Progenitor cell of endocrine pancreas (in vitro differentiated cells): ENCODE results near the gene DOP1A. TPM values are rescaled to one million over a fixed set of nuclear protein-coding genes. Genes with fewer than 3 reads are reported as not detected.
A peak's percentile ranks its signal among the peaks of the same experiment; 100 is the strongest.

Experiments used
- DNase-seq: peaks from one replicate; pipeline ENCODE4 v3.0.0; 2021; ENCODE audit warnings: low spot score; ENCODE audit not compliant: unreplicated experiment
- H3K27ac Mint-ChIP-seq: 2 replicates; pipeline ENCODE4 v1.8.0; 2021; ENCODE audit warnings: mild to moderate bottlenecking, moderate library complexity, mixed read lengths
- H3K27me3 Mint-ChIP-seq: 2 replicates; pipeline ENCODE4 v1.8.0; 2021; ENCODE audit warnings: mixed read lengths
- H3K36me3 Mint-ChIP-seq: 2 replicates; pipeline ENCODE4 v1.8.0; 2022; ENCODE audit warnings: mixed read lengths; ENCODE audit not compliant: insufficient read depth
- H3K4me1 Mint-ChIP-seq: 2 replicates; pipeline ENCODE4 v1.8.0; 2021; ENCODE audit warnings: low read depth, mixed read lengths
- H3K4me3 Mint-ChIP-seq: 2 replicates; pipeline ENCODE4 v1.8.0; 2021; ENCODE audit warnings: low read depth, mild to moderate bottlenecking, moderate library complexity, mixed read lengths
- H3K9me3 Mint-ChIP-seq: 2 replicates; pipeline ENCODE4 v1.8.0; 2021; ENCODE audit warnings: low read depth, mixed read lengths
- CTCF ChIP-seq: fragments of 200-600 bp; sonication (generic); IDR thresholded peaks from one replicate; pipeline ENCODE4 v1.5.0; 2021; ENCODE audit warnings: antibody characterized with exemption, mild to moderate bottlenecking; ENCODE audit not compliant: unreplicated experiment
- total RNA-seq: library from RNA; stranded (reverse); gene quantifications from 2 replicates; pipeline ENCODE4 v1.2.1, GENCODE V29; 2021

DOP1A gene
- total RNA-seq, 1 donor from 2014 or later: 47.1 TPM

DNA sequence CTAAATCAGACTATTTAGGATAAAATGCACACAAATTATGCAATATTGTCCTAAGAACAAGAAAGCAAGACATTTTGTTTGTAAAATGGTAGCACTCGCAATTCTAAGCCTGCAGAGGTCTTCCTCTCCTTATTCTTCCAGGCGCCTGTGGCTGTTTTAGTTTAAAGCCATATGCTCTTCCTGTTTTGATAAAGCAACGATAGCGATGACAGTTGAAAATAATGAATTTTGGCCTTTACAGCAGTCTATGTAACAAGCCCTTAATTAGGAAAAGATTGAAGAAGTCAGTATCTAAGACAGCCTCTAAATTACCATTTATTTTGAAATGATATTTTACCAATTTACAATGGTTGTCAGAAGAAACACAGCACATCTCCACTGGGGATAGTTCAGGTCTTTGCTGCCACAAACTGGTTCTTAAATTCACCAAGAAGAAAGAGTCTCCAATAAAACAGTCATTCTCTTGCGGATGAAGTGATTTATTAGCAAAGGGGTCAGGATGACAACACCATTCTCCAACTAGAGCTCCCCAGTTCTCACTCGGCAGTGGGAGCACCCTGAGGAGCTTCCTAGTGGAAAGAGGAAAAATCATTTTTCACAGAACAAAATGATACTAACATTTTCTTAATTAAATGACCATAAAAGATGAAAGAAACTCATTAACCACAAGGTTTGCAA lies 23.2 kb upstream of the DOP1A start:
- DNase-seq: no peak
- Mint-ChIP-seq H3K4me3 (no peak overlapping the region), H3K4me1 (peaks cover 14% of the 10 kb centered on the region), H3K27me3 (no peaks in the 10 kb centered on the region), H3K27ac (no peak overlapping the region), H3K36me3 (peaks cover 3% of the 10 kb centered on the region), H3K9me3 (no peaks in the 10 kb centered on the region)
- TF ChIP-seq CTCF: no peak

DNA sequence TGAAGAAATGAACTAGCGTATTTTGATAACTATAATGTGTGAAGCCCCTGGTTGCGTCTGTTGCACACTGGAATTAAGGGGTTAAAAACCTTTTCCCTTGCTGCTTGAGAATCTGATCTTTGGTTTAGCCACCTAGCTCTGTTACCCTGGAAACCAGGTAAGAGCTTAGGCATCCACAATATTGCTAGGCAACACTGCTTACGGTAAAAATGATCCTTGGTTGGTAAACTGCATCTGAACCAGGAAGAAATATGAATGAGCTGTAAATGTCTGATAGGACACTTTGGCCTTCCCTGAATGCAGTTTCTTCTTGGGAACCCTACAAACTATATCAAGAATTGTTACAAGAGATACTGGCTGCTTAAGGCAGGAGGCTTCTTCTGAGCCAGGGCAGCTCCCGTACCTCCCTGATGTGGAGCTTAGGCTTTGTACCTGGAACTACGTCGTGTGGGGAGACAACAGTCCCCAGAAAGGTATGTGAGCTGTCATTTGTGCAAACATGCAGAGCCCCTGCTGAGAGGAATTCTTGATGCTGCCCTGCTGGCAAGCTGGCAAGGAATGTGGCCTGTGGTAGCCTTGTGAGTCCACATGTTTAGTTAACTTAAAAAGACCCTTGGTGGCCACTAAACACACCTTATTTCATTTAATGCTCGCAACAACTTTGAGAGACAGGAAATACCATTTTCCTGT lies 20.3 kb upstream of the DOP1A start:
- no peak for TF ChIP-seq CTCF
- H3K4me1 Mint-ChIP-seq: peaks cover 15% of the 10 kb centered on the region
- H3K36me3 Mint-ChIP-seq: peaks cover 5% of the 10 kb centered on the region
- H3K9me3 Mint-ChIP-seq: no peaks in the 10 kb centered on the region
- H3K27me3 Mint-ChIP-seq: no peaks in the 10 kb centered on the region
- H3K27ac Mint-ChIP-seq: peak overlapping the region; percentile 76
- DNase-seq: no peak
- no peak overlapping the region for H3K4me3 Mint-ChIP-seq

GRCh38 chr6:83051377-83052172 lies 15.9 kb upstream of the DOP1A start:
- DNase-seq: no peak
- H3K4me1 Mint-ChIP-seq: peaks cover 20% of the 10 kb centered on the region
- H3K4me3 Mint-ChIP-seq: no peak overlapping the region
- H3K36me3 Mint-ChIP-seq: peaks cover 4% of the 10 kb centered on the region
- H3K27me3 Mint-ChIP-seq: no peaks in the 10 kb centered on the region
- H3K27ac Mint-ChIP-seq: no peak overlapping the region
- no peak for TF ChIP-seq CTCF
- no peaks in the 10 kb centered on the region for H3K9me3 Mint-ChIP-seq

- Mint-ChIP-seq H3K9me3 (no peaks in the 10 kb centered on the region), H3K4me1 (peaks cover 12% of the 10 kb centered on the region), H3K27me3 (no peaks in the 10 kb centered on the region), H3K4me3 (no peak overlapping the region), H3K27ac (no peak overlapping the region), H3K36me3 (peaks cover 8% of the 10 kb centered on the region)
- TF ChIP-seq CTCF: no peak
- DNase-seq: no peak
These were observed 13.8 kb upstream of the DOP1A start for GRCh38 chr6:83053678-83054077.

- DNase-seq: peak; percentile 34
- Mint-ChIP-seq H3K27me3 (no peaks in the 10 kb centered on the region), H3K4me3 (no peak overlapping the region), H3K36me3 (peaks cover 6% of the 10 kb centered on the region), H3K9me3 (no peaks in the 10 kb centered on the region), H3K4me1 (peaks cover 12% of the 10 kb centered on the region), H3K27ac (no peak overlapping the region)
- peak; percentile 93 for TF ChIP-seq CTCF
These were observed 12.0 kb upstream of the DOP1A start for GRCh38 chr6:83055366-83055964.
